ENCODE measurements around the gene FMN2.
"Not testable (repeated sequence)": the region's sequence is repeated elsewhere in the genome, so short reads cannot be mapped to it uniquely, and the experiment has no call there.

FMN2 gene

DNA sequence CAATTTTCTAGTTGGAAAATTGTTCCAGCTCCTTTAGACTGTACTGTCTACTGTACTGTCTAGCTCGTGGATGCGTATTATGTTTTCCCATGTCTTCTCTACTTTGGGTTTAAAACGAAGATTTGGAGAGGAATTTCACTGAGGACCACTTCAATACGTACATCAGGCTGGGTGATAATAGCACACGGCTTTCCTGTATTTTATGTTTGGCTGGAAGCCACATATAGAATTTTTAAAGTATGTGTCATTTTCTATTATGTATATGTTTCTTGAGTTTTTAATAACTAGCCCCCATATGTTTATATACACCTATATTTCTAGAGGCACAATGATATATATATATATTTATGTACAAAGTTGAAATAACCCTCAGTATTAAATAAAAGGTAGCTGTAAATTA lies 293.9 kb downstream of the FMN2 start:
- DNase-seq: no peak

DNA sequence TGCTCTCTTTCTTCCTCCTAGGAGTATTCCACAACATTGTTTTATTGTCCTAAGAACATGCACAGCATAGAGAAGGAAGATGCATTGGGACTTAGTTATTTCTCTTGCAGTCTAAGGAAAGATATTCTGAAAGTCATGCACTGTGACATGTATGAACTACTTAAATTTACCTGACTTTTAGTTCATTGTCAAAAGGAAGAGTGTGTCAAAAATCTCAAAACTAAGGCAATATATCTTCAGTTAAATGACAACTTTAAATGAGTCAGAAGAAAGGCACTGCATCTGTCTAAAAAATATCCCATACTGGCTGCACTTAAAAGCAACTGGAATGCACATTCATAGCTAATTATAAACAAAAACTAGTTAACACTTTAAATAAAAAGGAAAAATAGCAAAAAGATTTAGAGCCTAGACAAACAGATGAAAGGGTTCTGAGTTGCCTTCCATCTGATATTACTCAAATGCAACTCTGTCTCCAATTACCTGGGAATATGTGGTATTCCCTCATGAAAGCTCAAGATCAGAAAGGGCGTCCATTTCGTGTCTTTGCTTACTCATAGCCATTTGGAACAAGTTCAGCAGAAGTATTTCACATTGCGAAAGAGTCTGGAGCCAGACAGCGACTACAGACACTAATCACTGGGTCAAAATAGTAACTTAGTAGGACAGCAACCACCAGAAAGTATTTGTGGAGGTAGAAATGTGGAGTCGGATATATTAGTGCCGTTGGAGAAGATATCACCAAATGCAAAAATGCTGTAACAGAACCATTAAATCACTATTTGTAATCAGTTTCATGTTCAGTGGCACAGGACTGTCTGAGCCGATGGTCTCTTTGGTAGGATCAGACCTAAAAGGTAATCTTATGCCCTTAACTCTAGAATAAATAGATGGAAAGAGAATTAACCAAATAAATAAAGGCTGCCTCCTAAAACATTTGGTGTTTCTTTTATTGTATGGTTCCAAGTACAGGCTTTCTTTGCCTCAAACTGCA lies 294.6 kb downstream of the FMN2 start:
- no peak for DNase-seq

DNA sequence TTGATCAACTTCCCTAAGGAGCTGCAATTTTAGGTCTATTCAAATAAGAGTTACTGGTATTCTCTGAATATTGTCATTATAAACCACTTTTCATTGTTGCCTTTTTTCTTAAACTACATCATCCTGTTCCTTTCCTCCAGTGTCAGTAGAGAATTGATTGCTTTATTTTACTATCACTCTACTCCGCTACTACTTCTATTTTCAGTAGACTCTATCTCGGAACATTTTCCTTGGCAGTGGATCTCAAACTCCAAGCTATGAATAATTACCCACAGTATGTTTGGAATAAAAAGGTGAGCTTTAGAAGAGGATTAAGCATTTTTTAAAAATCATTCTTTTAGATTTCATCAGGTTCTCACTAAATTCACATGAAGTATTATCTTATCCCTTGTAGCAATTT lies 295.4 kb downstream of the FMN2 start:
- DNase-seq: no peak

DNA sequence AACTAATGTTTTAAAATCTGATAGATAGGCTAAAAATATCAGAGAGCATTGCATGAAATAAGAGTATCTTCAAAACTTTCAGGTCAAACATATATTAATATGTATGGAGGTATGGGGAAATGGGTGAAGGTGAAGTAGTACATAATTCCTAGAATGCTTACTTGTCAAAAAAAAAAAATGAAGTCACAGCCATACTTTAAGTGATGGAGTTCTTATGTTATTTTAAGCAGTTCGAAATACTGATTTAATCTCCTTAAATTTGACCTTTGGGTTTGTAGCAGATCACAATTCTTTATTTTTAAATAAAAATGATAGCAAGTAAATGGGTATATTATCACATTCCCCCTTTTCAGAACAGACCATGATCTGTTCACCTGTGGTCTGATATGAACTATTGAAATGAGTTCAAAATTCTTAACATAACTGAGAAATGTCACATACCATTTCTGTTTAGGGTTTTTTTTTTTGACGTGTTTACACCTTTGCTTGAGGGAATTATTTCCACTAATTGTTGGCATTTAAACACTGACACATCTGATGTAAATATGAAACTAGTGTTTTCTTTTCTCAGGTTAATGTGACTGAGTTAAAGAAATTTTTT lies 300.1 kb downstream of the FMN2 start:
- DNase-seq: no peak

DNA sequence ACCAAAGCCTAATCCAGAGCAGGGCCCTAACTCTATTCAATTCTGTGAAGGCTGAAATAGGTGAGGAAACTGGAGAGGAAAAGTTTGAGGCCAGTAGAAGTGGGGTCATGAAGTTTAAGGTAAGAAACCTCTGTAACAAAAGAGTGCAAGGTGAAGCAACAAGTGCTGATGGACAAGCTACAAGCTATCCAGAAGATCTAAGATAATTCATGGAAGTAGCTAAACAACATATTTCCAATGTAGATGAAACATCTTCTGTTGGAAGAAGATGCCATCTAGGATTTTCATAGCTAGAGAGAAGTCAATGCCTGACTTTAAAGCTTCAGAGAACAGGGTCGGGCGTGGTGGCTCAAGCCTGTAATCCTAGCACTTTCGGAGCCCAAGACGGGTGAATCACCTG lies 302.7 kb downstream of the FMN2 start:
- no peak for DNase-seq

DNA sequence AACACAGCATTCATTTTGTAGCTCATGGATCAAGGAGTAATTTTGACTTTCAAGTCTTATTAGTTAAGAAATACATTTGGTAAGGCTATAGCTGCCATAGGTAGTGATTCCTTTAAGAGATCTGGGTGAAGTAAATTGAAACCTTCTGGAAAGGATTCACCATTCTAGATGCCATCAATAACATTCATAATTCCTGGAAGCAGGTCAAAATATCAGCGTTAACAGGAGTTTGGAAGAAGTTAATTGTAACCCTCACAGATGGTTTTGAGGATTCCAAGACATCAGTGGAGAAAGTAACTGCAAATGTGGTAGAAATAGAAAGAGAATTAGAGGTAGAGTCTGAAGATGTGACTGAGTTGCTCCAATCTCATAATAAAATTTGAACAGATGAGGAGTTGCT lies 303.7 kb downstream of the FMN2 start:
- DNase-seq: no peak

DNA sequence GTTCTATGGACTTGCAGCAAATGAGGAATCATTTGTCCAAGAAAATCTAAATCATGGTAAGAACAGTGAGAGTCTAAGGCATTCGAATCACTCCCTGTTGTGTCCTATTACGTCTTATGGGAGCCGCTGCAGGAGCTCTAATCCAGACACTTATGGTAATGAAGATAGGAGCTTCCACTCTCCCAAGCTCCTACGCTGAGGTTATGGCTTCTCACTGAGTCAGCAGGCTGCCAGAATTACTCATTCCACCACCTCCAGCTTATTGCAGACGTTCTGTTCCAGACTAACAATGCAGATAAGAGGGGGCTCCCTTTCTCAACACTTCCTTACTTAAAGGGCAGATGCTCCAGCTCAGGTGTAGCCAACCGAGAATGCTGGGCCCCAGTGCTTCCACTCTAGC lies 307.7 kb downstream of the FMN2 start:
- DNase-seq: no peak

DNA sequence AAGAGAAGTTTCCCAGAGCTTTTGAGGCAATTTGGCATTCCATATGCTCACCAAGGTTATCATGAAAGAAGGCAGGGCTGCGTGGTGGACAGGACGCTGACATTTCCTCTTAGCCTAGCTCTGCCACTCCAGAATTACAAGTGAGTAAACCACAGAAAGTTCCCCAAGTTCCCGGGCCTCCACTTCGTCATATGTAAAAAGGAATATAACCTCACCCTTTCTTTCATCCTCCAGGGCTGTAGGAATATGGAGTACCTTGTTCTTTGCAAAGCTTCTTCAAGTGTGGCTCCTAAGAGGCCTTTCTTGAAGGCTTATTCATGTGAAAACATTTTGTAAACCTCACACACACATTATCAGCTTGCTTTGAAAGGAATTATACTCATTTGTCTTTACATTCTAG lies 310.0 kb downstream of the FMN2 start:
- DNase-seq: no peak

DNA sequence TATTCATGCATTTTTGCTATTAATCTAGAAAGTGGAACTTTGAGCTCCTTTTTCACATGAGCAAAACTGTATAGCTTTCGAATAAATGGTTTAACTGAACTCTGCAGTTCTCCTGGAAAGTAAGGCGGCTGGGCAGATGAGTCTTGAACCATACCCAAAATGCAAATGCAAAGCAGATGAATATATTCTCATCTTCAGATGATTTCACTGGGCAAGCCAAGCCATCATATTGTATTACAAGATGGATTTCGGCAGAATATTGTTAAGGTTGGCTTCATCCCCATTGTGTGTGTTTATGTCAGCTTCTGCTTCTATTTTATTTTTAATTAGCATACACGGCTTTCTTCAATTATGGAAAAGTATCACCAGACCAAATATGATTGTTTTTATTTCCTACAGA lies 310.6 kb downstream of the FMN2 start:
- no peak for DNase-seq

DNA sequence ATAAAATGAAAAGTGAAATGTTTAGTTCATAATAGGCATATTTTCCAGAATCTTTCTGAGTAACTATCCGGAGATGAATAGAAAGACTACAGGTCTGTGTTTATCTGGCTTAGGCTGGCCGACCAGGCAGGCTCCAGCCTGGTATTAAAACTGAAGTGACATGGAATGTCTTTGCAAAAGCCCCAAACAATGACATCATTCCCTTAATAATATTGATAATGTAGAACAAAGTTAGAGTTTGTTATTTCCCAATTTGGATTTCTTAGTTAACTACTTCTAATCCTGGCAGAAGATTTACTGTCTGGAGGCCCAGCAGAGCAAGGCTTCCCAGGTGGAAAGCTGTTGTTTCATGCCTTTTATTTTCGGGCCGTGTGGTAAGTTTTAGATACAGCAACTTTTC lies 312.6 kb downstream of the FMN2 start:
- DNase-seq: no peak

DNA sequence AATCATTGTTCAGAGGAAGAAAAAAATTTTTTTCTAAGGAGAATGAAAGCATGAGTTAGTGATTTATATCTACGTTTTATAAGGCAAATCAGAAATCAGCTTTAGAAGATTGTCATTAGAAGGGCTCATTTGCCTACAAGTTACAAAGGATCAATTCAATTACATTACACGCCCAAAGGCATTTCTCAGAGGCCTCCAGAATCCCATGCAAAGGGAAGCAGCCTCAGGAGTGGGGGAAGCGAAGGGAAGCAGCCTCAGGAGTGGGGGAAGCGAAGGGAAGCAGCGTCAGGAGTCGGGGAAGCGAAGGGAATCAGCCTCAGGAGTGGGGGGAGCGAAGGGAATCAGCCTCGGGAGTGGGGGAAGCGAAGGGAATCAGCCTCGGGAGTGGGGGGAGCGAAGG lies 314.1 kb downstream of the FMN2 start:
- DNase-seq: no peak

DNA sequence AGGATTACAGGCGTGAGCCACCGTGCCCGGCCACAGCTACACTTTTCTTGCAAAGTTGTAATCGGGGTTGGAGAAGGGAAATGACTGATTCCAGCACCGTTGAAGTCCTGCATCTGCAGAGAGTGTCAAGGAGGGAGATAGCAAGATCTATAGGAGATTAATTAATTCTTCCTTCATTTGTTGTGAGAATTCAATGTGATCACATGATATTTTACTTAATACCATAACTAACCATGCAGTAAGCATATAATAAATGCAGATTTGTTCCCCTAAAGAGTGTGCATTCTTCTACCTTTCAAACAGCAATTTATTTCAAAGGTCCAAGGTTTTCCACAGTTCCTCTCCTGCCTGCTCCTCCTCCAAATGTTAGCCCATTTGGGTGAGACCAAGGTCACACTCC lies 315.7 kb downstream of the FMN2 start:
- no peak for DNase-seq

DNA sequence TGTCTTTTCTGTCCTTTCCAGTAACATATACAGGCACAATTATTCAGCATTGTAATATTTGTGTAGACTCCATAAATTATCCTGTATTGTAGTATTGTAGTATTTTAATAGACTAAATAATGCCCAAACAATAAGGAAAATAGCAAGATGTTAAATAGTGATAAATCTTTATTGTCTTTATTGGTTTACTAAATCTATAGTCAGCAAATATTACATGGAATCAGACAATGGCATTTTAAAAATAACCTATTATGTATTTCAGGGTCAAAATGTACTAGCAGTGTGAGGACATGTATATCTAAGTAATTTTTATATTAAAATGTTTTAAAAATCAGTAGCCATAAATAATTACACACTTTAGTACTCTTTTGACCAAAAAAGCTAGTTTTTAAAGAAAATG lies 317.9 kb downstream of the FMN2 start:
- no peak for DNase-seq

DNA sequence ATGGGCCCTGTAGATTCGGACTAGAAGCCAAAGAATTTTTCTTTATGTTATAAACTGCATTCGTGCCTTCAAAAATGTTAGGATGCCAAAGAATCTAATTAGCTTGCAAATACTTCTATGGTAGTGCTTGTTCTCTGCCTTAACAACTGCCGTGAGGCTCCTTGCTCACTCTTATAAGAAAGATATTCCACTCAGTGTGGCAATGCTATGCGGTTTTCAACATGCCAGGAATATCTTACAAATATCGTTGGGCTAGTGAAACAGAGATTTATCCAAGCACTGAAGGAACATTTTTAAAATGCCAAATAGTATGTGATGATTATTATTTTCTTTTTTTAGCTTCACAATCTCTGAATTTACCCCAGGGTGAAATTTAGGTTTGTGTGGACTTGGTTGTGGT lies 322.0 kb downstream of the FMN2 start:
- DNase-seq: no peak

DNA sequence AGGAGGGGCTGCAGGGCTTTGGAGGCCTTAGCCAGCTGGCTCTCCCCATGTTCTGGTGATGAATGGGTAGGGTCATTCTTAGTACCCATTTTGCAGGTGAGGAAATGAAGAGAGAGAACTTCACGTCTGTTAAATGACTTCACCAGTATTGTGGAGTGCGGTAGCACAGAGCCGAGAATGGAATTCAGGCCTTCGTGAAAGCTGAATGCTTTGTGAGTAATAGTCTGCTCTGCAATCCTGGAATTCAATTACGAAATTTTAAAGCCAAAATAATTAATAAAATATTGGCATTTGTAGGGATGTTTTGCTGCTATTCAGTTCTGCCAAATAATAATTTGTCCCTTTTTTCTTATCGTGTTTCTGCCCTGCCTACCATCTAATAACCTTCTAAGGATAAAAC lies 322.6 kb downstream of the FMN2 start:
- DNase-seq: no peak

DNA sequence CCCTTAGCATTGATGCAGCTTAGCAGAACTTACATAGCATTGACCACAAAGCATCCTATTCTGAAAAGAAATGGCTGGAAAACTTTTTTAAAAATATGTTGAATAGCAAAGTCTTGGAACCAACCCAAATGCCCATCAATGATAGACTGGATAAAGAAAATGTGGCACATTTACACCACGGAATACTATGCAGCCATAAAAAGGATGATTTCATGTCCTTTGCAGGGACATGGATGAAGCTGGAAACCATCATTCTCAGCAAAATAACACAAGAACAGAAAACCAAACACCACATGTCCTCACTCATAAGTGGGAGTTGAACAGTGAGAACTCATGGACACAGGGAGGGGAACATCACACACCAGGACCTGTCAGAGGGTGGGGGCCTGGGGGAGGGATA lies 323.3 kb downstream of the FMN2 start:
- DNase-seq: not testable (repeated sequence)

DNA sequence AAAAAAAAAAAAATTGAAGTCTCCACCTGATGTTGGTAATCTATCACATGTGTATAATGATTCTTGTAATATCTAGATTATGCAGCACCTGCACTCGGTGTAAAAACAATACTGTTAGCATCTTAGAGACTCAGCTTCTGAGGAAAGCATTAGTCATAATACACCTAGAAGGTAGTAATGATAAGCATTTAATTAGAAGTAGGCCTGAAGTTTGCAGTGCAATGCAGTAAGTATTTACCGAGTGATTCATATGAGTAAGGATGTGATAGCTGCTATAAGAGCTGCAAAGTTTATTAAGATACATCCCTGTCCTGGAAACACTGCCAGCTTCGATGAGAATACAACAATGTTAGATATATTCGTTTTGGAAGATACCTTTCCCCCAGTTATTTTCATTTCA lies 323.8 kb downstream of the FMN2 start:
- DNase-seq: no peak

DNA sequence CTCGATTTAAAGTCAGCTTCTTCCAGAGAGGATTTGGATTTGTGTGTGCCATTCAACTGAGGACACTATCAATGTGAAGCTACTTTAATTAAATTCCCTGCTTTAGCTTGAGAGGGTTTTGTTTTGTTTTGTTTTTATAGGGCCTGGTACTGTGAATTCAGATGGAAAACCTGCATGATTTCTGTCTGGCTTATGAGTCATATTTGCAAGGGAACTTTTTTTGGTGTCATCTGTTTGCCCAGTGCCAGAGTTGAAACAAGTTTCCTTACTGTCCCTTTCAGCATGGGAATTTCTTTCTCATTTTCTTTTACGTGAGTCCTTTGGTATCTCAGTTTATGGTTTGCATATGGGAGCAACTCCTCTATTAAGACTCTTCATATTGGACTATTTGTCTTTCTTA lies 325.6 kb downstream of the FMN2 start:
- DNase-seq: no peak

DNA sequence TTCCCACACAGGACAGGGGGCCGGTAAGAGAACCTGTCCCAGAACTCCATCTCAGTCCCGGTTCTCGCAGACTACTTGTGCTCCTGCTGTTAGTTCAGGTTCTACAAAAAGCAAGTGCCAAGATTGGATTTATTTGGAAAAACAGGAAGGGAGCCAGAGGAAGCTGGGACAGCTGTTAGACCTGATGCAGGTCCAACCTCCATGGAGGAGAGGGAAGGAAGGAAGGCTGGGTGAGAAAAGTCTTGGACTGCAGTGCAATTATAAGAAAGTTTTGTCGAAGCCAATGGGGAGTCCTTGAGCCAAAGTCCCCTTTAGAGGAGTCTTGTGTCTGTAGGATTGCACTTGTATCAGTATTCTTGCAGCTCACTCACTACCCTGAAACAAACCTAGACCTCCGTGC lies 329.1 kb downstream of the FMN2 start:
- no peak for DNase-seq

DNA sequence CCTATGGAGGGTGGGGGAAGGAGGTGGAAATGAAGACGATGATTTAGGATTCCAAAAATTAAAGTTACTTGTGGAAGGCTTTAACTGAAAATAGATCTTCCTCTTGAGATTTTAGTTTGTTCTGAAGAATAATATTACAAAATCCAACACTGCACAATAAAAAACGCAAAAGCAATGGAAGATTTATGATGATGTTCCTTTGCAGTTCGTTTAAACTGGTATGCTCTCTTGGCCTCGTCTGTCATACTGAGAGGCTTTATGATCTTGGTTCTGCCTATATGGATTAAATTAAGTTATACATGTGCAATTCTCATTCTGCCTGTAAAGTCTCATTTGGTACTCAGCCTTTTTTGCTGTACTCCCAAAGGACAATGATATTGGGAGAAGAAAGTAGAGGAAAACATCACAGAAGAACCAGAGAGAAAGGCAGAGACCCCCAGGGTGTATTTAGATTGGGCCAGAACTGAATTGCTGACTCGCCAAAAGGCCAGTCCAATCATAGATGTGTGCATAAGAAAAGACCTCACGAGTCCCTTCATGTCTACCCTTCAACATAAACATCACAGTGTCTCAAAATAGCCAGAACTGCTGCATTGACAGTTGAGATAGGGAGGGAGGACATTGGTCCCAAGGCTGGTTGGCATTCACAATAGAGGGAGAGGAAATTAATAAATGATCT lies 331.7 kb downstream of the FMN2 start:
- no peak for DNase-seq

DNA sequence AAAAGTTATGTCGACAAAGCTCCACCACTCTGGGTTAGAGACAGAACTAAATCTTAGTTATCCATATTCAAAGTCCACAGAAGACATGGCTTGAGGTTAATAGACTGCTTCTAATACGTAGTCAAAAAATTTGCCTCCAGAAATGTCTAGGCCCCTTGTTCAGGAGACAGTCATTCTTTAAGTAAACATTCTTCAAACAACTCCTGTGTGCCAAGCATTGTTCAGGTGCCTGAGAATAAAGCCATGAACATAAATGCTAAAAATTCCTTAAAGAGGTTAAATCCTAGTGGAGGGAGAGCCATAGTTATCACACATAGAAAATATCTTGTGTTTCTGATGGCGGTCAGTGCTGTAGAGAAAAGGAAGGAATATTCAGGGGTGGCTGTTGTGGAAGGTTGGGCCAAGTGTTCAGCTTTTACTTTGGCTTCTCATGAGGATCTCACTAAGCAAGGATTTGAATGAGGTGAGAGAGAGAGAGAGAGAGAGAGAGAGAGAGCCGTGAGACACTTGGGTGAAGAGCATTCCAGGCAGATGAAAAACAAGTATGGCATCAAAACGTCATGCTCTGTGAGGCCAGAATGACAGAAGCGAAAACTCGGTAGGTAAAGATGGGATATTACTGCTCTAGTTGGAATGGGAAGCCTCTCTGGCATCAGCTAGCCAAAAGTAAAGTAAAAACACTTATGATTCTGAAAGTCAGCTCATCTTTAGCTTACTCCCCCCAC lies 333.2 kb downstream of the FMN2 start:
- no peak for DNase-seq

DNA sequence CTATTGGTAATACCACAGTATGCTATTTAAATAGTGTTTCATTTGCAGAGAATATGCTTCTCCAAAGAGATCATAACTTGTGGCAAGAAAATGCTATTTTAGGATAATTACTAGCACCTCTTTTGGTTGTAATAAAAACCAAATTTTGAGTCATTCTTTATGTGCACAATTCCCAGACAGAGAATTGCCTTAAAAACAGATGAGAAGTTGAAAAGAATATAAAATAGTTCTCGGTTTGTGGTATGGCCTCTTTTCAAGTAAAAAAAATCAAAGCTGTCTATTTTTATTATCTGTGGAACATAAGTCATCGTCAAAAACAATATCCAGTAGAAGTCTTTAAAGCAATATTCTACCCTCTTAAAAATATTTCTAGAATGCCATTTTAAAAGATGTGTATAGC lies 334.4 kb downstream of the FMN2 start:
- DNase-seq: no peak

DNA sequence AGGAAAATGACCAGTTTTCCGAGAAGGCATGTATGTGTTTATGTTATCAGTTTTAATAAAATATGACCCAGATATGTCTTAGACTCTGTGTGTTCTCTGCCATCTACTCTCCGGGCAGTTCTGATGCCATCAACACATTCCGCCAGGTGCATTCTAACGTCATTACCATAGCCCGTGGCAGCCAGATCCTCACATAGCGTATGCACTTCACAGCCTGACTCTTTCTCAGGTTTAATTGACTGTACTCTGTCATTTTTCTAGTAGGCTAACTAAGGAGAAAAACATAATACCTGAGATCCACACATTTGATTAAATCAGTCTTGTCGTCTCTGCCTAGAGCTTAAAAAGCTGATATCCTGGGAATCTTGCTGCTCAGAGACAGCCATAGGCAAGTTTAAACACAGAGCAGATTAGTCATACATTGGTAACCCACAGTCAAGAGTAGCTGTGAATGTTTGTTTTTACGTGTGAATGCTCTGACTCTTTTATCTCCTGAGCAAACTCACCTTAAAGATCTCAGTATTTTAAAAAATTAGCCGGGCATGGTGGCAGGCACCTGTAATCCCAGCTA lies 344.4 kb downstream of the FMN2 start:
- no peak for DNase-seq

Measured in NCI-H1417 (cell line).